Esophagus squamous epithelium (tissue), 4 donors: ENCODE measurements around the gene TBX15.

ENCODE experiments used
- CTCF ChIP-seq, 6 experiments: fragments of 450-650 bp in 4 of 6; fragments of 200-600 bp in 2 of 6; sonication (generic) in 2 of 6; IDR thresholded peaks; one replicate each; pipeline ENCODE4 v1.5.1; 2016 to 2019; ENCODE audit warnings: antibody characterized with exemption in 6 of 6, mild to moderate bottlenecking in 4 of 6, moderate library complexity in 4 of 6
- POLR2A ChIP-seq, 4 donors: fragments of 450-650 bp; IDR thresholded peaks; one replicate each; pipeline ENCODE4 v1.6.1; 2017; ENCODE audit warnings: antibody characterized with exemption in 4 of 4, mild to moderate bottlenecking in 4 of 4, moderate library complexity in 3 of 4

GRCh38 chr1:118998171-118998570 lies 10.0 kb upstream of the TBX15 start:
- no peak for TF ChIP-seq CTCF (IDR thresholded peaks at IDR 0.05)
- TF ChIP-seq POLR2A (IDR thresholded peaks at IDR 0.05) = no peak
